Loucy (cell line): ENCODE data around the gene CACNA1H.

Experiments
- H2AFZ ChIP-seq: fragments of 200-600 bp; sonication (generic); 2 replicates; pipeline ENCODE4 v1.6.0; 2016; ENCODE audit warnings: antibody characterized with exemption, mild to moderate bottlenecking, low read length, moderate library complexity
- H3F3A ChIP-seq: fragments of 200-600 bp; 2 replicates; pipeline ENCODE4 v1.6.0; 2016; ENCODE audit warnings: antibody characterized with exemption, low read depth, mild to moderate bottlenecking
- H3K27me3 ChIP-seq: fragments of 200-600 bp; sonication (generic); 2 replicates; pipeline ENCODE4 v1.6.1; 2014; ENCODE audit warnings: low read length, mild to moderate bottlenecking; ENCODE audit not compliant: insufficient read depth, poor library complexity, severe bottlenecking
- H3K36me3 ChIP-seq: fragments of 200-600 bp; sonication (generic); 2 replicates; pipeline ENCODE4 v1.6.1; 2016; ENCODE audit warnings: low read length; ENCODE audit not compliant: insufficient read depth
- H3K4me1 ChIP-seq: fragments of 200-600 bp; sonication (generic); 2 replicates; pipeline ENCODE4 v1.5.1; 2014; ENCODE audit warnings: low read length, mild to moderate bottlenecking; ENCODE audit not compliant: insufficient read depth, poor library complexity, severe bottlenecking
- H3K4me2 ChIP-seq: fragments of 200-600 bp; sonication (generic); 2 replicates; pipeline ENCODE4 v1.6.0; 2014; ENCODE audit warnings: antibody characterized with exemption, low read length, low read depth, mild to moderate bottlenecking; ENCODE audit not compliant: poor library complexity, severe bottlenecking
- H3K4me3 ChIP-seq: fragments of 200-600 bp; sonication (generic); 2 replicates; pipeline ENCODE4 v1.5.1; 2014; ENCODE audit warnings: low read length, mild to moderate bottlenecking, mixed read lengths; ENCODE audit not compliant: poor library complexity, severe bottlenecking
- H3K79me2 ChIP-seq: fragments of 200-600 bp; sonication (generic); 2 replicates; pipeline ENCODE4 v1.6.1; 2014; ENCODE audit warnings: low read length; ENCODE audit not compliant: insufficient read depth
- H3K9ac ChIP-seq: fragments of 200-600 bp; sonication (generic); 2 replicates; pipeline ENCODE4 v1.6.0; 2014; ENCODE audit warnings: mild to moderate bottlenecking, low read depth, low read length, moderate library complexity; ENCODE audit not compliant: poor library complexity, severe bottlenecking
- H3K9me2 ChIP-seq: fragments of 200-600 bp; sonication (generic); replicated peaks from 2 replicates; pipeline ENCODE4 v1.6.1; 2016; ENCODE audit warnings: low read depth, low read length, mixed read lengths
- H3K9me3 ChIP-seq: fragments of 200-600 bp; sonication (generic); 2 replicates; pipeline ENCODE4 v1.6.1; 2014; ENCODE audit warnings: mild to moderate bottlenecking, antibody characterized with exemption, low read length, low read depth; ENCODE audit not compliant: insufficient read depth
- H4K20me1 ChIP-seq: fragments of 200-600 bp; sonication (generic); 2 replicates; pipeline ENCODE4 v1.6.0; 2014; ENCODE audit warnings: antibody characterized with exemption, low read length, mild to moderate bottlenecking; ENCODE audit not compliant: insufficient read depth, poor library complexity, severe bottlenecking
- CTCF ChIP-seq: fragments of 200-600 bp; sonication (generic); conservative IDR thresholded peaks from 2 replicates; pipeline ENCODE4 v1.5.1; 2014; ENCODE audit warnings: mild to moderate bottlenecking, antibody characterized with exemption, low read length
- EZH2phosphoT487 ChIP-seq: fragments of 200-600 bp; IDR thresholded peaks from 2 replicates; pipeline ENCODE4 v1.6.1; 2018; ENCODE audit warnings: antibody characterized with exemption, mild to moderate bottlenecking, moderate library complexity, borderline replicate concordance

CACNA1H gene

GRCh38 chr16:1202274-1202673 lies 49.4 kb downstream of the CACNA1H start:
- Histone ChIP-seq H3K4me2 (no peak overlapping the region), H3K79me2 (no peaks in the 10 kb centered on the region), H3K4me3 (no peak overlapping the region), H4K20me1 (no peaks in the 10 kb centered on the region), H3K9me2 (no peaks in the 10 kb centered on the region), H3K27me3 (no peaks in the 10 kb centered on the region), H3K36me3 (no peaks in the 10 kb centered on the region), H2AFZ (no peak overlapping the region), H3K9ac (no peak overlapping the region), H3F3A (no peaks in the 10 kb centered on the region), H3K9me3 (no peaks in the 10 kb centered on the region), H3K4me1 (no peaks in the 10 kb centered on the region)
- TF ChIP-seq EZH2phosphoT487 (no peak), CTCF (no peak)

GRCh38 chr16:1204933-1205332 lies 52.0 kb downstream of the CACNA1H start:
- Histone ChIP-seq H3K9me3 (no peaks in the 10 kb centered on the region), H3K79me2 (no peaks in the 10 kb centered on the region), H2AFZ (no peak overlapping the region), H3K9me2 (no peaks in the 10 kb centered on the region), H3K4me3 (no peak overlapping the region), H4K20me1 (no peaks in the 10 kb centered on the region), H3K27me3 (no peaks in the 10 kb centered on the region), H3K4me1 (no peaks in the 10 kb centered on the region), H3K9ac (no peak overlapping the region), H3K4me2 (no peak overlapping the region), H3K36me3 (no peaks in the 10 kb centered on the region), H3F3A (no peaks in the 10 kb centered on the region)
- TF ChIP-seq EZH2phosphoT487 = no peak
- no peak for TF ChIP-seq CTCF

GRCh38 chr16:1206326-1206725 lies 53.4 kb downstream of the CACNA1H start:
- H3K4me2 ChIP-seq = no peak overlapping the region
- H3K4me1 ChIP-seq = no peaks in the 10 kb centered on the region
- no peaks in the 10 kb centered on the region for H3K27me3 ChIP-seq
- H3K36me3 ChIP-seq = no peaks in the 10 kb centered on the region
- no peaks in the 10 kb centered on the region for H3K9me2 ChIP-seq
- no peak overlapping the region for H3K9ac ChIP-seq
- no peaks in the 10 kb centered on the region for H3K79me2 ChIP-seq
- no peak overlapping the region for H3K4me3 ChIP-seq
- TF ChIP-seq CTCF = no peak
- TF ChIP-seq EZH2phosphoT487 = no peak
- no peaks in the 10 kb centered on the region for H3K9me3 ChIP-seq
- H2AFZ ChIP-seq = no peak overlapping the region
- H3F3A ChIP-seq = no peaks in the 10 kb centered on the region
- no peaks in the 10 kb centered on the region for H4K20me1 ChIP-seq
